GM18498 (cell line): ENCODE results near the gene LDLRAD3.

ENCODE experiments used
- ATAC-seq: cut with Tn5 transposase; IDR thresholded peaks from one replicate; pipeline ENCODE4 v1.9.1; 2021; ENCODE audit warnings: mild to moderate bottlenecking, moderate library complexity; ENCODE audit not compliant: unreplicated experiment

LDLRAD3 gene

GRCh38 chr11:36098087-36098486, 154.2 kb downstream of the LDLRAD3 start:
- no peak for ATAC-seq

DNA sequence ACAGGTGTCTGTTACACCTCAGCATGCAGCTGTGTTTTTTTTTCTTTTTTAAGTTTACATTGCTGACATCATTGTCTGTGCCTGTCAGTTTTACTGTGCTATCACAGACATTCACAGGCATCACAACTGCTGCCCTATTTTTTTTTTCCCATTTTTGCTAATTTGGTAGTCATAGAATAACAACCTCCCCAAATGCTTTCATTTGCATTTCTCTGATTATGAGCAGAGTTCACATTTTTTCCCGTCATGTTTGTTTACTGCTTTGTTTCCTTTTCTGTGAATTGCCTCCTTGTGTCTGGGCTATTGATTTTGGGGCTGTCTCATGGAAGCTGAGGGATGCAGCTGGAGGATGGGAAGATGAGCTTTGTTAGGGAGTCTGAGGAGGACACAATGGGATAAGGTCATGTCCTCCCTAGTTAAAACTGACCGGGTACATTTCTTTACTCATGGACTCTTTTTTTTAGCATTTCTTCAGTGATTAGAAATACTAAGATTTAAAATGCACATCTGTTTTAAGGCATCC, 155.1 kb downstream of the LDLRAD3 start:
- no peak for ATAC-seq

DNA sequence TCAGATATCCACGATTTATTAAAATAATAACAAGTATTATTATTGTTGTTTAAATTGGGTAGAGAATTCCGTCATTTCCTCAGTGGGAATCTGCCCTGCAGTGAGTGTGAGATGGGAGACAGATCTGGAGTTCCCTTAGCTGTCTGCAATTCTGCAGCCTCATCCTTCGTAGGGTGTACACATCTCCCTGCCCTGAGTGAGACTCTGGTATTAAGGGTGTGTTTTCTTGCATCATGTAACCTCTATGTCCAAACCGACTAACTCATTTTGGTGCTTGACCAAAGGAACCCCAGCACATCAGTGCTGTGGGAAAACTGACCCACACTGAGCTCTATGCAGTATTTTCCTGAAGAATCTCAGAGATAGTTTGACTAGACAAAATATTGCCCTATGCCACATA, 157.6 kb downstream of the LDLRAD3 start:
- ATAC-seq, result no peak

DNA sequence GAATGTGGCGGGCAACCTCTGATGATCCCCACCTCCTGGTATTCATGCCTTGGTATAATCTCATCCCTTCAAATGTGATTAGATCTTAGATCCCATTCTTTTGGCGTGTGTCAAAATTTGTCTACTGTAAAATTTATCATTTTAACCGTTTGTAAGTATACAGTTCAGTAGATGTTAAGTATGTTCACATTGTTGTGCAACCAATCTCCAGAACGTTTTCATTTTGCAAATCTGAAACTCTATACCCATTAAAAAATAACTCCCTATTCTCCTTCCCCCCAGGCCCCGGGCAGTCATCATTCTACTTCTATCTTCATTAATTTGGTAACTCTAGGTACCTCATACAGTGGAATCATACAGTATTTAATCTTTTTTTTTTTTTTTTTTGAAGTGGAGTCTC, 159.0 kb downstream of the LDLRAD3 start:
- ATAC-seq, result no peak

GRCh38 chr11:36103933-36104530, 160.2 kb downstream of the LDLRAD3 start:
- no peak for ATAC-seq

DNA sequence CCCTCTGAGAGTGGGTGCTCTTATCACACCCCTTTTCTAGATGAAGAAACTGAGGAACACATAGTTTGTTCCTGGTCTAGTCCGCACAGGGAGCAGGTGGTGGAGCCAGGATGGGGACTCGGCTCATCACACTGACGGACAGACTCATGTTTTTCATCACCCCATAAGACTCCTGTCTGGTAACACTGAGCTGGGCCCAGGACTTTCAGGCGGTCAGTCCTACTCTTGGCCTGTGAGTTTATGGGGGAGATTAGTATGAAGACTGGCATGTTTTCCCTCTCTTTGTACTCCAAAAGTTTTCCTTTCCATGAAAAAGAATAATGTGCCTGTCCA, 160.8 kb downstream of the LDLRAD3 start:
- ATAC-seq, result no peak

DNA sequence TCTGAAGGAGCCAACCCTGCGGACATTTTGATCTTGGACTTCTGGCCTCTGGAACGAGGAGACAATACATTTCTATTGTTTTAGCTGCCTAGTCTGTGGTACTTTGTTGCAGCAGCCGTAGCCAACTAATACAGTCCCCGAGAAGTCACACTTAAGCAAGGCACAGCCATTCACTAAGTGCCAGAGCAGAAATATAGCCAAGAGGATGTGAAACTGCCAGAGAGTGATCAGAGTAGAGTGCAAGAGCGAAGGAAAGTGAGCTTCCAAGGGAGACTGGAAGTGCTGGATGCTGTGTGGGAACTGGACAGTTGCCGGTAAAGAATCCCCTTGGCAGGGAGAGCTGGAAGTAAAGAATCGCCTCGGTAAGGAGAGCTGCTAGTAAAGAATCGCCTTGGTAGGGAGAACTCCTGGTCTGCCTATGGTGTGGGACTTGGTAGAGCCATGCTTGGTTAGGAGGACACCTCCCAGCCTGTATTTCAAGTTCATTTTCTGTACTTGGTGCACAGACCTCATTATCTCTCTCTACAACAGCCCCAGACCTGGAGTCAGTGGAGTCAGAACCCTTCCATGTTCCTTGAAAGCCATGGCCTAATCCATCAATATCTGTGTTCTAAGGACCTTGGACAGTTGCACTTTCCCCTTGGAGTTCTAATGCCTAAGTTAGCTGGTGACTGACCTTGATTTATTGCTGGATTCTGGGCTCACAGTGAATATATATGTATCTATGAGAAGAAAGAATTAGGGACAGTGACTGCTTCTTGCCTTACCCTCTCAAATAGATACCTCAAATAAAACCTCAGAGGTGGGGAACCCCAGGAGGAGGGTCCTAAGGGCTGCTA, 162.1 kb downstream of the LDLRAD3 start:
- ATAC-seq, result no peak

DNA sequence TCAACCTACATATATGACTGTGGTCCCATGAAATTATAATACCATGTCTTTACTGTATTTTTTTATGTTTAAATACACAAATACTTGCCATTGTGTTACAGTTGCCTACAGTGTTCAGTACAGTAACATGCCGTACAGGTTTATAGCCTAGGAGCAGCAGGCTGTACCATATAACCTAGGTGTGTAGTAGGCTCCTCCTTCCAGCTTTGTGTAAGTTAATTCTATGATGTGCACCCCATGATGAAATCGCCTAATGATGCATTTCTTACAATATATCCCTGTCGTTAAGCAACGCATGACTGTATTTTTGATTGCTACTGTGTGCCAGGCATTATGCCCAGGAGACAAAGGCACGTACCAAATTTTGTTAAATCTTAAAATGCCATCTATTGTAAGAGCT, 163.7 kb downstream of the LDLRAD3 start:
- ATAC-seq, result no peak

DNA sequence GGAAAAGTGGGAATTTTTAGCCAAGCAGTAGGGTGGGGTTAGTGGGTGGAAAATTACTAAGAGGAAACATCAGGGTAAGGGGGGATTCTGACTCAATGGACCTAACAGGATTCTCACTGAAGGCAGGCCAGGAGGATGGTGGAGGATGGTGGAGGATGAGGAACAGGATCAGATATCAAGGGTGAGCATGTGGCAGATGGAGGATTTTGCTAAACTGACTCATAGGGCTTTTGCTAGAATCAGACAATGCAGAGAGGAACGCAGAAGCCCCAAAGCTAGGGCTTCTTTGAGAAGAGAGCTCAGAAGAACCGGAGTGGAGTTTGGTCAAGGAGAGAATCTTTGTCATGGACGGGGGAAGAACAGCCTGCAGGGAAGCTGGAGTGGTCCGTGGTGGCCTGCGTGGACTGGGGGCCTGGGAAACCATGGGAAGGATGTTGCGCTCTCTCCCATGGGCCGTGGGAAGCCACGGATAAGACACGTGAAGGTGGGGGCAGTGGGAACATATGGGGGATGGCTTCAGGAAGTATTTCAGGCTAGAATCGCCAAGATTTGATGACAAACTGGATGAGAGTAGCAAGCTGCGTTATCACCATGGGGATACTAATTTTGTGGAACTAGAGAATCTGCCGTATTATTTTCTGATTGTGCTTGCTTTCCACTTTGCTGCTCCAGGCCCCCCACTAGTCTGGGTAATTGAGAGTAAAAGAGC, 165.2 kb downstream of the LDLRAD3 start:
- no peak for ATAC-seq

- ATAC-seq, result no peak
Measured at GRCh38 chr11:36109590-36109849, 165.7 kb downstream of the LDLRAD3 start.

DNA sequence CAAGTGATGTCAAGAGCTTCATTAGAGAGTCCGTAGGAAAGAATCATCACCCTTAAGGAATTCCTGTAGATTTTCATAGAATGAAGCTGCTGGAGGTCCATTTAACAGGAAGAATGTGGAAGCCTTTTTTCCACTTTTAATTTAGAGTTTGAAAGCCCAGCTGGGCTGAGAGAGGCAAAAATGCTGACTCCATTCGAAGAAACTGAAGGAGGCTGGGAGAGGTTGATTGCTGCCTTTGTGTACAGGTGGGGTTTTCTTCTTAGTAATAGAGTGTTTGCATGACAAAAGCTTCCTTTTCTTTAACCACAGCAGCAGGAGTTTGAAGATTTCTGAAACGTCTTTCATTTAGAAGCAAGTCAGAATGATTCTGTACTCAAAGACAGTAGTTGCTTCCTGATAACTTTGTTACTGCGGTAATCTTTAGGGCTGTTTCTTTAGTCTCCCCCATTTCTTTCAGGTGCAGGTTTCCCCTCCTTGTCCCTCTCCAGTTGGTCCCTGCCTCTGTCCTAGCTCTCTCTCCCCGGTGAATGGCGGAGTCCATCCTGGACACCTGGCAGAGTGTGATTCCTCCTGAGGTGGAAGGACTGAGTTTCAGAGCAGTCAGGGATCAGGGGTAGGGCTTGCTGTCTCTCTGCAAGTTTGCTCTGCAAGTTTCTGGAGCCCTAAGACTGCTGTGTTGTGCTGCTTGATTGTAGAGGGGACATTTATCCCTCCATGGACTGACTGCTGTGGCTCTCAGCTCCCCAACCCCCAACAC, 166.2 kb downstream of the LDLRAD3 start:
- ATAC-seq, result no peak

GRCh38 chr11:36110668-36111410, 167.0 kb downstream of the LDLRAD3 start:
- ATAC-seq, result no peak

GRCh38 chr11:36114095-36114494, 170.2 kb downstream of the LDLRAD3 start:
- no peak for ATAC-seq

DNA sequence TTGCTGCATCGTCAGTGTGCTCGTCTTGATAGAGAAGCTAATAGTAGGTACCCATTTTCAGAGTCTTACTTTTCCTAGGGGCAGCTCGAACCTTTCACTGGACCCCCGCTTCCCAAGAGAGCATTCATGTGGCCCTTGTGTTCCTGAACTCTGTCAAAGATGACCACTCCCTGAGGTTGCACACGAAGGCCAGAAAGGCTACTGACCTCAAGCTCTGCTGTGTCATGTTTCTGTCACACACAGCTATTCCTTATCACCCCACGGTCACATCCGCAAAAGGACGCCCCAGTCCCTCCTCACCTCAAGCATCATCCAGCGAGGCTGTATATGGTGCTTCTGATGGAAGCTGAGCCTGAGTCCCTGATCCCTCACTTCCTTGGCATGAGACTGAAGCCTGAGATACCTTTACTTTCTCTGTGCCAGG, 171.5 kb downstream of the LDLRAD3 start:
- no peak for ATAC-seq

DNA sequence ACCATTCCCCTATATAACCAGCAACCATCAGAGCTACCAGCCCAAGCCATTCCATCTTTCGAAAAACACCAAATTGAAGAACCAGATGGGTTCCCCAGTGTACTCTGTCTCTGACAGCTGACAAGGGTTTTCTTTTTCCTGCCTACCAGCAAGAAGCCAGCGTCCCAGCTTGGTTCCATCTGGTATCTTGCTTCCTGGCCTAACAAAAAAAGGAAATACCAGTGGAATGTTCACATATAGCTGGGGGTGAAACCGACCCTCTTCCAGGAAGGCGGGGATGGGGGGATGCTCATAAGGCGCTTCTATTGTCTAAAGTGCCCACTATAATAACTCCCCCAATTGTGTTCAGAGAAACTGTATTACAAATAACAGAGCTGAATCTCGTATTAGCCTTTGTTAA, 172.3 kb downstream of the LDLRAD3 start:
- no peak for ATAC-seq

DNA sequence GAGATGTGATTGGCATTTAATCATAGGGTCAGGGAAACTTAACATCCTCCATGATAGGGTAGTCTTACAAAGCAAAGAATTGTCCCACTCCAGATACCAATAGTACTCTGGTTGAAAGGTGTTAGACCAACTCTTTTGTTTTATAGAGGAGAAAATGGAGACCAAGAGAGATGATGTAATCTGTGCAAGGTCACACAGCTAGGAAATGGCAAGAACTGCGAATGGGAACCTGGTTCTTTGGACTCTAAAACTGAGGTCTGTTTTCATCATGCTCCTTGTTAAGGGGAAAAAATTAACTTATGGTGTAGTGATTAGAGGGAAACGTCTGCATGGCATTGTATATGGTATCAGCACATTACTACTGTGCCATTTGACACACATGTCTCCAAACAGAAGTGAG, 174.2 kb downstream of the LDLRAD3 start:
- no peak for ATAC-seq

DNA sequence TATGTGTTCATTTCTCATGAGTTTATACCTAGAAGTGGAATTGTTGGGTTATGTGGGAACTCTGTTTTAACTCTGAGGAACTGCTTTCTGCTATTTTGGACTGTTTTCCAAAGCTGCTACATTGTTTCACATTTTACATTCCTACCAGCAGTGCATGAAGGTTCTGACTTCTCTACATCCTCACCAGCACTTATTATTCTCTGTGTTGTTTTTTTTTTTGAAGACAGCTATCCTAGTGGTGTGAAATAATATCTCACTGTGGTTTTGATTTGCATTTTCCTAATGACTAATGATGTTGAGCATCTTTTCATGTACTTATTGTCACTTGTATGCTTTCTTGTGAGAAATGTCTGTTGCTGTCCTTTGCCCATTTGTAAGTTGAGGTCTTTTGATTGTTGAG, 175.4 kb downstream of the LDLRAD3 start:
- ATAC-seq, result no peak

DNA sequence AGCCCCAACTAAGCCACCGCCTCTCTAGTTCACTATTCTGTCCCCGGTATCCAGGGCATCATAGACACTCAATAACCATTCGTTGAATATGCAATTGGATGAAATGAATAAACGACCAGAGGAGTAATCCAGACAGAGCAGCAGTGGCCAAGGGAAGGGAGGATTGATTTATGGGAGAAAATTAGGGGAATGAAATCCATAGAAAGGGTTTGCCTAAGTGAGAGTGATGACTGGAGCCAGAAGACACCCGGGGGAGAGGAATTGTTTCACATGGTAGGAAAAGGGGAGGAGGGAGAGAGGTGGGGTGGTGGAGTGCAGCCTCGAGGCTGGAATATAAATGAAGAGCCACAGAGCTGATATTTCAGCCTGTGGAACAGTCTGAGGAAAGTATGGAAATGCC, 177.2 kb downstream of the LDLRAD3 start:
- ATAC-seq, result no peak

GRCh38 chr11:36122671-36123070, 178.8 kb downstream of the LDLRAD3 start:
- no peak for ATAC-seq

GRCh38 chr11:36123336-36124101, 179.7 kb downstream of the LDLRAD3 start:
- ATAC-seq, result no peak
